ENCODE data around the gene TTC23. TPM values are rescaled to one million over a fixed set of nuclear protein-coding genes. Genes with fewer than 3 reads are reported as not detected.
A peak's percentile ranks its signal among the peaks of the same experiment; 100 is the strongest.

The TTC23 gene
- polyA plus RNA-seq, 2 donors: 7.2 to 8.4 TPM

DNA sequence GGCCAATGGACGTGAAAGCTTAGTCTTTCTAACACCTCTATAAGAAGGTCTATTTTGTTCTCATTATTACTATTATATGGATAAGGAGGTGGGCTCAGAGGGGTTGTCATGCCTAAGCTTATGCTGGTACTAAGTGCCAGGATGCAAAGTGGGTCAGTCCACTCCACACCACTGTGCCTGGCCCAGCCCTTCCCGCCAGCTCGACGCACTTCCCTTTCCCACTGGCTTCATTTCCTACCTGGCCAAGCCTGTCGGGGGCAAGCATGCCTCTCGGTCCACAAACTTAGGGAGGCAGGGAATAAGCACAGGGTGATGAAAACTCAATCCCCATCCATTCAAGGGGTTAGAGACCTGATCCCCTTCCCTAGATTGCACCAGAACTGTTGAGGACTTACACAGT is 150.4 kb downstream of the TTC23 start:
- peaks cover 0 to 5% of the 10 kb centered on the region in 2 donors for H3K27me3 ChIP-seq (ENCODE audit: control insufficient read depth in 1 of 2, insufficient read depth in 2 of 2, low read length in 2 of 2)
- H3K27ac ChIP-seq (ENCODE audit: low read depth in 2 of 2, low read length in 1 of 2): no peak overlapping the region
- 74 to 77% methylated on average over 6 of the region's 6 CpGs for WGBS, 2 donors

DNA sequence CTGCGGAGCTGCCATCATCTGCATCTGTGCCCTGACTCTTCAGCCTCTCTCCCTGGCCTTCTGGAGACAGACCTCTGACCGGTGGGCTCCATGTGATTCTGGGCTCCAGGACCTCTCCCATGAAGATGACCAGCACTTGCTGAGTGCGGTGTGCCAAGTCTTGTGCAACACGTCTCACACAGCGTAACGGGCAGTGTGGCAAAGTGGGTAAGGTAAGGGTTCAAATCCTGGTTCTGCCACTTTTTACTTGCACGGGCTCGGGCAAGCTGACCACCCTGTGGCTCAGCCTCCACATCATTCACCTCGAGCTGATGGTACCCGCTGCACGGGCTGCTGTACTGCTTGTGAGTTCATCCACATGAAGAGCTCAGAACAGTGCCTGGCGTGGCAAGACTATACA is 151.0 kb downstream of the TTC23 start:
- H3K4me3 ChIP-seq (ENCODE audit: low read depth in 1 of 2, low read length in 2 of 2): no peak overlapping the region
- H3K36me3 ChIP-seq (ENCODE audit: control insufficient read depth in 2 of 2, insufficient read depth in 2 of 2, low read length in 1 of 2): no peaks in the 10 kb centered on the region
- H3K4me1 ChIP-seq (ENCODE audit: control insufficient read depth in 2 of 2, insufficient read depth in 2 of 2, low read length in 1 of 2): no peaks in the 10 kb centered on the region
- peak overlapping the region; percentile 11 to 35 for H3K27ac ChIP-seq (ENCODE audit: low read depth in 2 of 2, low read length in 1 of 2)
- WGBS, 2 donors: 84 to 86% methylated on average over 12 of the region's 12 CpGs
- peaks cover 0 to 3% of the 10 kb centered on the region in 2 donors for H3K9me3 ChIP-seq (ENCODE audit: control insufficient read depth in 2 of 2, insufficient read depth in 1 of 2, low read depth in 1 of 2, low read length in 1 of 2)
- peaks cover 0 to 5% of the 10 kb centered on the region in 2 donors for H3K27me3 ChIP-seq (ENCODE audit: control insufficient read depth in 1 of 2, insufficient read depth in 2 of 2, low read length in 2 of 2)

More for the DNA sequence above, 150.4 kb downstream of the TTC23 start:
- Histone ChIP-seq H3K4me3 (ENCODE audit: low read depth in 1 of 2, low read length in 2 of 2) (no peak overlapping the region), H3K4me1 (ENCODE audit: control insufficient read depth in 2 of 2, insufficient read depth in 2 of 2, low read length in 1 of 2) (no peaks in the 10 kb centered on the region), H3K36me3 (ENCODE audit: control insufficient read depth in 2 of 2, insufficient read depth in 2 of 2, low read length in 1 of 2) (no peaks in the 10 kb centered on the region), H3K9me3 (ENCODE audit: control insufficient read depth in 2 of 2, insufficient read depth in 1 of 2, low read depth in 1 of 2, low read length in 1 of 2) (peaks cover 0 to 3% of the 10 kb centered on the region in 2 donors)

DNA sequence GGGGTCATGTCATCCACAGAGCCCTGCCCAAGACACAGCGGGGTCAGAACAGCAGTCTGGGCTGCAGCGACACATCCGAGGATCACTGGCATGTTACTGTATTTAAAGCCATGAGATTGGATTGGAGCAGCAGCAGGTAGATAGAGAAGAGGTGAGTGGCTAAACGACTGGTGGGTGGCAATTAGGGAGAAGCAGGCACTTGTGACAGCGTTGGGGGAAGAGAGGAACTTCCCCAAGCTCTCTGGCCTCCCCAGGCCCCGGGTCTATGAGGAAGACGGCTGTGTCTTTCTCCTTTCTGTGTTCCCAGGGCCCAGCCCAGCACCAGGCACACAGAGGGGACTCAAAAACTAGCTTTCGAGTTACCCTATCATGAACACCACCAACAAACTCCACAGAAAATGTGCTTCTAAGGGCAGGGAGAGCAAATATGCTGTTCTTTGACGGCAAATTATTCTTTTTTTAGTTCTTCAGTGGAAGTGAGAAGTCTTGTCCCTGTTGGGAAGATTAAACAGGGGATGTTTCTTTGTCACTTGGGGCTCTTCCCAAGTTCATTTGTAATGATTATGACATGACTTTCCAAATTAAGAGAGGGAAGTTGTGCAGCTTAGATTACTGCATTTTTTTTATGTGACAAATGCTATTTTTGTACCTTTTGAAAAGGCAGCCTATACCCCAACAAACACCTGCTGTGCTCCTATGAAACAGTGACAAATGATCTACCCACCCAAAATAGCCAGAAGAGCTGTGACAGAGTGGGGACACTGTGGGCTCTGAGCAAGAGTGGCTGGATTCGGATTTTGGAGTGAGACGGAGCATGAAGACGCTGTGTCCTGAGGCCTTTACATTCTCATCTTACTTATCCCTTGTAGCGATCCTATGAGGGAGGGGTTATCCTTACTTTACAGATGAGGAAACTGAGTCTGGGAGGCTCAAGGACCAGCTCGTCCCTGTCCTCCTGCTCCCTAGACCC is 151.7 kb downstream of the TTC23 start:
- Histone ChIP-seq H3K9me3 (ENCODE audit: control insufficient read depth in 2 of 2, insufficient read depth in 1 of 2, low read depth in 1 of 2, low read length in 1 of 2) (peaks cover 0 to 3% of the 10 kb centered on the region in 2 donors), H3K27me3 (ENCODE audit: control insufficient read depth in 1 of 2, insufficient read depth in 2 of 2, low read length in 2 of 2) (peaks cover 0 to 5% of the 10 kb centered on the region in 2 donors), H3K4me3 (ENCODE audit: low read depth in 1 of 2, low read length in 2 of 2) (no peak overlapping the region), H3K4me1 (ENCODE audit: control insufficient read depth in 2 of 2, insufficient read depth in 2 of 2, low read length in 1 of 2) (peaks cover 0 to 1% of the 10 kb centered on the region in 2 donors), H3K27ac (ENCODE audit: low read depth in 2 of 2, low read length in 1 of 2) (peak overlapping the region; percentile 38 to 50), H3K36me3 (ENCODE audit: control insufficient read depth in 2 of 2, insufficient read depth in 2 of 2, low read length in 1 of 2) (no peaks in the 10 kb centered on the region)
- WGBS, 2 donors: 77 to 82% methylated on average over 14 of the region's 14 CpGs

DNA sequence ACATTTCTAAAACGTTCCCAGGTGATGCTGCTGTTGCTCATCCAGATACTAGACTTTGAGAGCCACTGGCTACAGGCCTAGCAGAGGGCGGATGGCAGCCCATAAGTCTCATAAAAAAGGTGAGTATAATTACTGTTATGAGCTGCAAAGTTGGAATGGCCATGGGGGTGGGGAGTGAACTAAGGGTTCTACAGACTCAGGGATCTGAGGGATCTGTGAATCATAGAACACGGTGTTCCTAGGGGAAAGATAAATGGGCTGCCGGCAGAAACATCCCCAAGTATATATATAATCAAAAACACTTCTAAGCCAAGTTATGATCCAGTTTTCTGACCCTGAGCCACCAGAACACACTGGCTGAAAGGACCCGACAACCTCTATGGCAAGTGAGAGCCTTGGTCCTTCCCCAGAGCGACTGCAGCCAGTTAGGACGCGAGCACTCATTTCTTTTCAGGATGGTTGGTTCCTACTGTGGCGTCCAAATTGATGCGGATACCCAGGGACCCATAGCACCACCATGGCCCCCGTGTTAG is 152.4 kb downstream of the TTC23 start:
- peaks cover 0 to 5% of the 10 kb centered on the region in 2 donors for H3K27me3 ChIP-seq (ENCODE audit: control insufficient read depth in 1 of 2, insufficient read depth in 2 of 2, low read length in 2 of 2)
- WGBS, 2 donors: 82 to 85% methylated on average over 11 of the region's 11 CpGs
- H3K27ac ChIP-seq (ENCODE audit: low read depth in 2 of 2, low read length in 1 of 2): peak overlapping the region; percentile 38 to 50
- no peaks in the 10 kb centered on the region for H3K36me3 ChIP-seq (ENCODE audit: control insufficient read depth in 2 of 2, insufficient read depth in 2 of 2, low read length in 1 of 2)
- no peak overlapping the region for H3K4me3 ChIP-seq (ENCODE audit: low read depth in 1 of 2, low read length in 2 of 2)
- peaks cover 0 to 2% of the 10 kb centered on the region in 2 donors for H3K4me1 ChIP-seq (ENCODE audit: control insufficient read depth in 2 of 2, insufficient read depth in 2 of 2, low read length in 1 of 2)
- peaks cover 0 to 3% of the 10 kb centered on the region in 2 donors for H3K9me3 ChIP-seq (ENCODE audit: control insufficient read depth in 2 of 2, insufficient read depth in 1 of 2, low read depth in 1 of 2, low read length in 1 of 2)

DNA sequence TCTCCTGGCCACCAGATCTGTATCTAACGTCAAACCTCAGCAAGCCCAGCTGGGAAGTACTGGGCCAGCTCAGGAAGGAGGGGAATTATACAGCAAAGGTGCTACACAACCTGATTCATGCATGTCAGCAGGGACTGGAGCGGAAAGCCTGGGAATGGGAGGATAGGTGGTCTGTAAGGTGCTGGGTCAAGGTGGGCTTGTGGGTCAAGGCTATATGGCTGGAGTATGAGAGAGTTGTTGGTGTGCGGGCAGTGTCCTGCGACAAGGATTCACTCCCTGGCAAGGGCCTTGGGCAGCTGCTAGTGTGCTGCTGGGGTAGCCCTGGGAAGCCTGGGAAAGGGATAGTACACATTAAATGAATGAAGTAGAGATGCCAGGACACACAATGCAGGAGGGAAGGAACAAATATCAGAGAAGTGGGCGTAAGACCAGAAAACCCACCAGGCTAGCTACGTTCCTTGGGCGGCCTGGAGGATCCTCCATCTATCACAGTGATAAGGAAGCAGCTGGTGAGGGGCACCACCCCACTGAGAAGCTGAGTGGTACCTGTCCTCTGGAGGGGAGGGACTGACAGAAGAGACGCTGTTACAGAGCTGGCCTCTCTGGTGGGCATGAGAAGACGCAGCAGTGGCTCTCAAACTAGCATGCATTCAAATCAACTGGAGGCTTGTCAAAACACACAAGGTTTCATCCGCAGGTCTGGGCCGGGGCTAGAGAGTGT is 153.0 kb downstream of the TTC23 start:
- 92 to 93% methylated on average over 11 of the region's 11 CpGs for WGBS, 2 donors
- Histone ChIP-seq H3K27me3 (ENCODE audit: control insufficient read depth in 1 of 2, insufficient read depth in 2 of 2, low read length in 2 of 2) (peaks cover 0 to 5% of the 10 kb centered on the region in 2 donors), H3K36me3 (ENCODE audit: control insufficient read depth in 2 of 2, insufficient read depth in 2 of 2, low read length in 1 of 2) (no peaks in the 10 kb centered on the region), H3K4me3 (ENCODE audit: low read depth in 1 of 2, low read length in 2 of 2) (no peak overlapping the region), H3K27ac (ENCODE audit: low read depth in 2 of 2, low read length in 1 of 2) (peak overlapping the region in 1 of 2 donors; percentile 48), H3K4me1 (ENCODE audit: control insufficient read depth in 2 of 2, insufficient read depth in 2 of 2, low read length in 1 of 2) (peaks cover 0 to 2% of the 10 kb centered on the region in 2 donors), H3K9me3 (ENCODE audit: control insufficient read depth in 2 of 2, insufficient read depth in 1 of 2, low read depth in 1 of 2, low read length in 1 of 2) (peaks cover 0 to 3% of the 10 kb centered on the region in 2 donors)

DNA sequence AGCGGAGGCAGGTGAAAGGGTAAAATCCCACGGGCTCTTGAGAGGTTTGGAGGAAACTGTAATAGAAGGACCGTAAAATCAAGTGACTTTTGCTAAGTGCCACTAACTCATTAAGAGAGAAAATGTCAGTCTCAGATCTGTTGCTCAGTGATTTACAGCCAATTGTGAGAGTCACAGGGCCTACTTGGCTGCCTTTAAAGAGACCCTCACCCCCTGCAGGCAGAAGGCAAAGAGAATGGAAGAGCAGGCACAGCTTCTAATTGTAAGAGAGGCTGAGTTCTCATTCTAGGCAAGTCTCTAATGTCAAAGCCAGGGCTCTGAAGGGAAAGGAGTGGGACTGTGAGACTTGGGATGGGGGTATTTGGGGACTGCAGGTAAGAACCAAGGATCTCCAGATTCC is 153.8 kb downstream of the TTC23 start:
- peaks cover 0 to 5% of the 10 kb centered on the region in 2 donors for H3K27me3 ChIP-seq (ENCODE audit: control insufficient read depth in 1 of 2, insufficient read depth in 2 of 2, low read length in 2 of 2)
- no peak overlapping the region for H3K4me3 ChIP-seq (ENCODE audit: low read depth in 1 of 2, low read length in 2 of 2)
- WGBS, 2 donors: 70 to 89% methylated on average over 3 of the region's 3 CpGs
- peaks cover 0 to 3% of the 10 kb centered on the region in 2 donors for H3K9me3 ChIP-seq (ENCODE audit: control insufficient read depth in 2 of 2, insufficient read depth in 1 of 2, low read depth in 1 of 2, low read length in 1 of 2)
- H3K27ac ChIP-seq (ENCODE audit: low read depth in 2 of 2, low read length in 1 of 2): no peak overlapping the region
- peaks cover 0 to 2% of the 10 kb centered on the region in 2 donors for H3K4me1 ChIP-seq (ENCODE audit: control insufficient read depth in 2 of 2, insufficient read depth in 2 of 2, low read length in 1 of 2)
- no peaks in the 10 kb centered on the region for H3K36me3 ChIP-seq (ENCODE audit: control insufficient read depth in 2 of 2, insufficient read depth in 2 of 2, low read length in 1 of 2)

DNA sequence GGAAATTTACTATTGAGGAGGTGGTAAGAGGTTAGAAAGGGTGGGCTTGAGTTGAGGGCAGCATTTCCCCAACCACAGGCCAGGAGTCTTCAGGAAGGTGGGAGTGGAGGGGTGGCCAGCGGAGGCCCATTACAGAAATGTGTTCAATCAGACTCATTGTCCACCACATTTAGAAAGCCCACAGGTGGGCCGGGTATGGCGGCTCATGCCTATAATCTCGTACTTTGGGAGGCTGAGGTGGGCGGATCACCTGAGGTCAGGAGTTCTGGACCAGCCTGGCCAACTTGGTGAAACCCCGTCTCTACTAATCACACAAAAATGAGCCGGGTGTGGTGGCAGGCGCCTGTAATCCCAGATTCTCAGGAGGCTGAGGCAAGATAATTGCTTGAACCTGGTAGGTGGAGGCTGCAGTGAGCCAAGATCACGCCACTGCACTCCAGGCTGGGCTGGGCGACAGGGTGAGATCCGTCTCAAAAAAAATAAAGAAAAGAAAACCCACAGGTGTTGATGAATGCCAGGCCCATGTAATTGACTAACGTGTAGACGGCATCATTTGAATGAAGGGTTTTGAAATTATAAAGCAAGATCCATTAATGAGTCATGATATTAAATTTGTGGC is 156.7 kb downstream of the TTC23 start:
- Histone ChIP-seq H3K36me3 (ENCODE audit: control insufficient read depth in 2 of 2, insufficient read depth in 2 of 2, low read length in 1 of 2) (no peaks in the 10 kb centered on the region), H3K4me1 (ENCODE audit: control insufficient read depth in 2 of 2, insufficient read depth in 2 of 2, low read length in 1 of 2) (peaks cover 0 to 2% of the 10 kb centered on the region in 2 donors)

DNA sequence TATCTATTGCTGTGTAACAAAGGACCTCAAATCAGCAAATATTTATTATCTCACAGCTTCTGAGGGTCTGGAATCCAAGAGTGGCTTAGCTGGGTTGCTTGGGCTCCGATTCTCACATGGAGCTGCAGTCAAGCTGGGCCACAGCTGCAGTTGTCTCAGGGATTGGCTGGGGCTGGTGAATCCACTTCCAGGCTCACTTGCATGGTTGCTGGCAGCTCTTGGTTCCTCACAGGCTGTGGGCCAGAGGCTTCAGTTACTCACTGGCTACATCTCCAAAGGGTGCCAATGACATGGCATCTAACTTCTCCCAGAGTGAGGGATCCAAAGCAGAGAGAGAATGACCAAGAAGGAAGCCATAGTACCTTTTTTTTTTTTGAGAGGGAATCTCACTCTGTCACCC is 158.4 kb downstream of the TTC23 start:
- Histone ChIP-seq H3K4me3 (ENCODE audit: low read depth in 1 of 2, low read length in 2 of 2) (no peak overlapping the region), H3K27me3 (ENCODE audit: control insufficient read depth in 1 of 2, insufficient read depth in 2 of 2, low read length in 2 of 2) (no peaks in the 10 kb centered on the region), H3K4me1 (ENCODE audit: control insufficient read depth in 2 of 2, insufficient read depth in 2 of 2, low read length in 1 of 2) (peaks cover 0 to 2% of the 10 kb centered on the region in 2 donors), H3K36me3 (ENCODE audit: control insufficient read depth in 2 of 2, insufficient read depth in 2 of 2, low read length in 1 of 2) (no peaks in the 10 kb centered on the region), H3K9me3 (ENCODE audit: control insufficient read depth in 2 of 2, insufficient read depth in 1 of 2, low read depth in 1 of 2, low read length in 1 of 2) (no peaks in the 10 kb centered on the region), H3K27ac (ENCODE audit: low read depth in 2 of 2, low read length in 1 of 2) (no peak overlapping the region)
- 85 to 88% methylated on average over 1 of the region's 1 CpG for WGBS, 2 donors

More for the DNA sequence above, 156.7 kb downstream of the TTC23 start:
- H3K4me3 ChIP-seq (ENCODE audit: low read depth in 1 of 2, low read length in 2 of 2): no peak overlapping the region
- WGBS, 2 donors: 64 to 73% methylated on average over 13 of the region's 13 CpGs
- H3K27me3 ChIP-seq (ENCODE audit: control insufficient read depth in 1 of 2, insufficient read depth in 2 of 2, low read length in 2 of 2): no peaks in the 10 kb centered on the region
- no peaks in the 10 kb centered on the region for H3K9me3 ChIP-seq (ENCODE audit: control insufficient read depth in 2 of 2, insufficient read depth in 1 of 2, low read depth in 1 of 2, low read length in 1 of 2)
- no peak overlapping the region for H3K27ac ChIP-seq (ENCODE audit: low read depth in 2 of 2, low read length in 1 of 2)
